Endothelial cell of umbilical vein (primary cell): ENCODE measurements around the gene HUNK.

ENCODE experiments used
- EZH2 ChIP-seq: IDR thresholded peaks from 2 replicates; pipeline ENCODE4 v1.6.1; 2012; ENCODE audit warnings: borderline replicate concordance, low read depth, mild to moderate bottlenecking, moderate library complexity, low read length, inconsistent platforms; ENCODE audit not compliant: severe bottlenecking
- FOS ChIP-seq: IDR thresholded peaks from 2 replicates; pipeline ENCODE4 v1.6.1; 2011; ENCODE audit warnings: mild to moderate bottlenecking, low read length, moderate library complexity, borderline replicate concordance; ENCODE audit not compliant: insufficient read depth
- GATA2 ChIP-seq: IDR thresholded peaks from 2 replicates; pipeline ENCODE4 v1.7.0; 2011; ENCODE audit warnings: low read depth, mild to moderate bottlenecking, moderate library complexity, mixed read lengths, low read length; ENCODE audit not compliant: insufficient read length, insufficient read depth
- JUN ChIP-seq: IDR thresholded peaks from 2 replicates; pipeline ENCODE4 v1.6.1; 2011; ENCODE audit warnings: borderline replicate concordance, low read depth; ENCODE audit not compliant: insufficient read length, insufficient read depth
- MYC ChIP-seq: IDR thresholded peaks from one replicate; pipeline ENCODE4 v1.6.1; 2011; ENCODE audit warnings: mild to moderate bottlenecking, low read depth, low read length
- POLR2A ChIP-seq: IDR thresholded peaks from 2 replicates; pipeline ENCODE4 v1.6.1; 2012; ENCODE audit warnings: low read depth, mild to moderate bottlenecking, control low read depth, low read length
- POLR2AphosphoS5 ChIP-seq: IDR thresholded peaks from 2 replicates; pipeline ENCODE4 v1.6.1; 2012; ENCODE audit warnings: low read depth, mild to moderate bottlenecking, control low read depth, low read length, moderate library complexity; ENCODE audit not compliant: insufficient read depth
- TF ChIP-seq, protein P1 (sequence below), 2 donors: IDR thresholded peaks; 1 replicate in 1 of 2; 2 replicates in 1 of 2; pipeline ENCODE4 v1.5.1; 2011; ENCODE audit warnings: low read length in 2 of 2, mild to moderate bottlenecking in 2 of 2, moderate library complexity in 2 of 2, control low read depth in 1 of 2, inconsistent platforms in 1 of 2, low read depth in 1 of 2; ENCODE audit not compliant: insufficient read depth in 1 of 2; ENCODE audit errors: extremely low read depth in 1 of 2
- TF ChIP-seq, protein P2 (sequence below): IDR thresholded peaks from 2 replicates; pipeline ENCODE4 v1.6.1; 2011; ENCODE audit not compliant: insufficient read depth, insufficient read length

DNA sequence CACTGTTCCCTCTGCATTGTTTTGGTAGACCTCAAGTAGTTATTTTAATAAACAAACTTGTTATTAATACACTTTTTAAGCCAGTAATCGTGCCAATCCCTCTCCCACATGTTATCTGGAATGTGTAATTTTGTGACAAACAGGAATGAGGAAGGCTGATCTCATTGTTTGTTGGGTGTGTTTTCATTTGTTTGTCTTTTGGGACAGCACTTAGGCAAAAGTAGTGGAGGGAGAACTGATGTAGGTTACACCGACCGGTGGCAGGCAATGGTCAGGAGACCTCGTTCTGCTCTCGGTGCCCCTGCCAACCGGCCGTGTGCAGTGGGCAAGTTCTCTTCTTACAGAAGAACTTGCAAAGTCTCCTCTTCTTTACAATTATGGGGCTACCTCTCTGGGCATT is 99.8 kb downstream of the HUNK start:
- TF ChIP-seq, protein P1, sequence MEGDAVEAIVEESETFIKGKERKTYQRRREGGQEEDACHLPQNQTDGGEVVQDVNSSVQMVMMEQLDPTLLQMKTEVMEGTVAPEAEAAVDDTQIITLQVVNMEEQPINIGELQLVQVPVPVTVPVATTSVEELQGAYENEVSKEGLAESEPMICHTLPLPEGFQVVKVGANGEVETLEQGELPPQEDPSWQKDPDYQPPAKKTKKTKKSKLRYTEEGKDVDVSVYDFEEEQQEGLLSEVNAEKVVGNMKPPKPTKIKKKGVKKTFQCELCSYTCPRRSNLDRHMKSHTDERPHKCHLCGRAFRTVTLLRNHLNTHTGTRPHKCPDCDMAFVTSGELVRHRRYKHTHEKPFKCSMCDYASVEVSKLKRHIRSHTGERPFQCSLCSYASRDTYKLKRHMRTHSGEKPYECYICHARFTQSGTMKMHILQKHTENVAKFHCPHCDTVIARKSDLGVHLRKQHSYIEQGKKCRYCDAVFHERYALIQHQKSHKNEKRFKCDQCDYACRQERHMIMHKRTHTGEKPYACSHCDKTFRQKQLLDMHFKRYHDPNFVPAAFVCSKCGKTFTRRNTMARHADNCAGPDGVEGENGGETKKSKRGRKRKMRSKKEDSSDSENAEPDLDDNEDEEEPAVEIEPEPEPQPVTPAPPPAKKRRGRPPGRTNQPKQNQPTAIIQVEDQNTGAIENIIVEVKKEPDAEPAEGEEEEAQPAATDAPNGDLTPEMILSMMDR (IDR thresholded peaks at IDR 0.05; ENCODE audit: extremely low read depth in 1 of 2, insufficient read depth in 1 of 2, low read depth in 1 of 2, low read length in 2 of 2) = no peak
- no peak for TF ChIP-seq POLR2A
- TF ChIP-seq EZH2 = no peak
- TF ChIP-seq JUN = no peak
- no peak for TF ChIP-seq POLR2AphosphoS5
- TF ChIP-seq, protein P2, sequence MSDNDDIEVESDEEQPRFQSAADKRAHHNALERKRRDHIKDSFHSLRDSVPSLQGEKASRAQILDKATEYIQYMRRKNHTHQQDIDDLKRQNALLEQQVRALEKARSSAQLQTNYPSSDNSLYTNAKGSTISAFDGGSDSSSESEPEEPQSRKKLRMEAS = no peak
- TF ChIP-seq FOS = no peak
- TF ChIP-seq GATA2 = no peak
- TF ChIP-seq MYC = no peak
